A375 (cell line): Measurements from ENCODE around the gene CD109. TPM values are rescaled to one million over a fixed set of nuclear protein-coding genes. Genes with fewer than 3 reads are reported as not detected.

Experiments used
- total RNA-seq: library from RNA; depleted of rRNA; stranded (reverse); fragments of >200 nt; shearing (Covaris generic); gene quantifications from 2 replicates; pipeline ENCODE4 v1.2.3, GENCODE V29; 2014; rRNA removed

CD109 gene
- 36.4 TPM in 2 replicates for total RNA-seq

DNA sequence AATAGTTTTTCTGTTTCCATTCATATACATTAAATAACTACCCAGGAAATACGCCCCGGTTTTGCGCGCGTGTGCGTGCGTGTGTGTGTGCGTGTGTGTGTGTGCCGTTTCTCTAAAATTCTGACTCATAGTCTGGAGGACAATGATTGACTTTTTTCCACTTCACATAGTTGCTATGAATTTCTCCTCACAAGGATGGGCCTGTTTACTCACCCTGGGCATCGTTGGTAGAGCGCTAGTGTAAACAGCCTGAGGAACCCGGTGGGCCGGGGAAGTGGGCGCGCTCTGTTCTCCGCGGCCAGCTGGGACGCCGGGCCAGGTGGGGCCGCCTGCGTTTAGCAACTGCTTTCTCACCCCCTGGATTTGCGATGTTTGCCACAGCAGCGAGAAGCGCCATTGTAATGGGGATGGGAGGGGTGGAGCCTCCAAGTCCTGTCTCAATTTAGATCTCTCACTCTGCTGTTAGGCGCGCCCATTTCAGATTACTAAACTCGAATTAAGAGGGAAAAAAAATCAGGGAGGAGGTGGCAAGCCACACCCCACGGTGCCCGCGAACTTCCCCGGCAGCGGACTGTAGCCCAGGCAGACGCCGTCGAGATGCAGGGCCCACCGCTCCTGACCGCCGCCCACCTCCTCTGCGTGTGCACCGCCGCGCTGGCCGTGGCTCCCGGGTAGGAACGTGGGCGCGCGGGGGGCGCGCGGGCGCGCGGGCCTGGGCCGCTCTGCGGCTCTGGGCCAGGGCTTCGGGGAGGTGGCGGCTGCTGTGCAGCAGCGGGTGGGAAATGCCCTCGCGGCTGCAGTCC is at the start of gene CD109:
TSS of gene CD109 (plus strand) at position 585 of the 803 bp plus-strand sequence. CDS start at position 598, 13 bp downstream.

DNA sequence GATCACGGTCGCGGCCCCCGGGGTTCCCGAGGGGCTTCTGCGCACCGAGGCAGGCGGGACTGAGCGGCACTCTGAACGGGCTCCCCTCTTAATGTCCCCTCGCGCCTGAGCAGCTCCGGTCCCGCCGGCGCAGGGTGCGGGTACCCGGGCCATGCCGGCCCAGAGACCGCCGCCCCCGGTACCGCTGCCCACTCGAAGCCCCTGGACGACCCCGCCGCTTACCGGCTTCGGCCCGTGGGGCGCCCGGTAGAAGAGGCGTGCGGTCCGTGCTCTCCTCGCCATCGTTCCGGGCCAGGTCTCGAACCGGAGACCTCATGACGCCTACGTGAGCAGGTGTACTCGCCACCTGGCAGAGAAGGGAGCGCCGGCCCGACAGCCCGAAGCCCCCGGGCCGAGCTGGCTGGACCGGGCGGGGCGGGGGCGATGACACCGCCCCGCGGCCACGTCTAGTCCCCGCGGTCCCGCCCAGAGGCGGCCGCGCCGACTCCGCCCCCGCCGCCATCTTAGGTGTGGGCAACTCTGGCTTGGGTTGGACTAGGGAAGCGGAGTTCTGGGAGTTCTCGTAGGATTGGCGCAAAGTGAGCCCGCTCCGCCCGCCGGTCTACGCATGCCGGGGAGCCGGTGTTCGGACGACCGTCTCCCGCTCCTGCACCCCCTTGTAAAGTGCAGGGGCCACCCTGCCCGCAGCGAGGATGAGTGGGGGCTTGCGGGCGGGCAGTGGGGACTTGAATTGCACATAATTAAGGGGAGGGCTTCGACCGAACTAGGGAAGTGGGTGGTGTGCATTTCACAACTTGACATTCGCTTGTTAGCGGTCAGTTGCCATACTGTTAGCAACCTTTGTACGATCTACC is 42.2 kb upstream of the CD109 start, which contains the start of gene SLC17A5:
TSS of gene SLC17A5 (minus strand) at position 422 of the 854 bp plus-strand sequence. CDS start at position 316, 106 bp downstream.

Other genes with a start within 250 kb of the CD109 start
- 0.03 TPM in 1 of 2 replicates, not detected in the other for gene CGAS, start 243.9 kb upstream of the CD109 start, total RNA-seq
- gene MTO1, start 234.5 kb upstream of the CD109 start, total RNA-seq, result 19.1 and 26.3 TPM in 2 replicates
- 8,479 and 9,610 TPM in 2 replicates for gene EEF1A1, start 175.2 kb upstream of the CD109 start, total RNA-seq
- 2.9 and 3.4 TPM in 2 replicates for gene SLC17A5, start 42.2 kb upstream of the CD109 start, total RNA-seq